Measurements from ENCODE around the gene SETD2. TPM values are rescaled to one million over a fixed set of nuclear protein-coding genes. Genes with fewer than 3 reads are reported as not detected.

The SETD2 gene
- total and polyA plus RNA-seq, 4 donors = 7.6 to 37.6 (median 19.0) TPM

- H3K4me1 ChIP-seq (ENCODE audit: control insufficient read depth in 4 of 4, insufficient read depth in 4 of 4, low read length in 3 of 4) = peaks cover 0 to 7% (median 4%) of the 10 kb centered on the region in 4 donors
- no peak for DNase-seq (ENCODE audit: low spot score)
- H3K9ac ChIP-seq (ENCODE audit: low read depth in 1 of 2, low read length in 2 of 2) = no peak overlapping the region
- H3K27me3 ChIP-seq (ENCODE audit: control insufficient read depth in 4 of 4, insufficient read depth in 4 of 4, low read length in 3 of 4) = no peaks in the 10 kb centered on the region
- H3K36me3 ChIP-seq (ENCODE audit: control insufficient read depth in 4 of 4, insufficient read depth in 3 of 4, low read depth in 1 of 4, low read length in 3 of 4) = peaks cover 0 to 5% (median 1%) of the 10 kb centered on the region in 4 donors
- no peaks in the 10 kb centered on the region for H3K9me3 ChIP-seq (ENCODE audit: control insufficient read depth in 4 of 4, low read length in 3 of 4)
- TF ChIP-seq JUND (IDR thresholded peaks at IDR 0.05) (no peak), TAF1 (conservative IDR thresholded peaks at IDR 0.05) (no peak), YY1 (IDR thresholded peaks at IDR 0.05) (no peak), HNF4G (IDR thresholded peaks at IDR 0.05) (no peak), EGR1 (IDR thresholded peaks at IDR 0.05; ENCODE audit: low read depth in 2 of 2) (no peak), RXRA (IDR thresholded peaks at IDR 0.05) (no peak)
- no peak overlapping the region for H3K27ac ChIP-seq (ENCODE audit: low read depth in 1 of 2, low read length in 2 of 2)
- H3K4me3 ChIP-seq (ENCODE audit: low read depth in 1 of 3, low read length in 3 of 3) = no peak overlapping the region
Measured at GRCh38 chr3:47024932-47025331, 139.0 kb downstream of the SETD2 start.

- WGBS = 22% methylated on average over 1 of the region's 1 CpG
- TF ChIP-seq CTCF (IDR thresholded peaks at IDR 0.05; ENCODE audit: low read depth, low read length, missing input control) (no peak), RAD21 (IDR thresholded peaks at IDR 0.05) (peak in 1 of 2 donors; percentile 15), FOXA2 (IDR thresholded peaks at IDR 0.05) (peak; percentile 62), MAX (IDR thresholded peaks at IDR 0.05) (no peak), HNF4A (conservative IDR thresholded peaks at IDR 0.05) (peak; percentile 23 to 35), JUND (IDR thresholded peaks at IDR 0.05) (no peak), RXRA (IDR thresholded peaks at IDR 0.05) (peak; percentile 39 to 44)
- no peak for DNase-seq (ENCODE audit: low spot score)
Measured at GRCh38 chr3:47022641-47023071, 141.3 kb downstream of the SETD2 start.

GRCh38 chr3:47020311-47020710 lies 143.6 kb downstream of the SETD2 start:
- Histone ChIP-seq H3K36me3 (ENCODE audit: control insufficient read depth in 4 of 4, insufficient read depth in 3 of 4, low read depth in 1 of 4, low read length in 3 of 4) (peaks cover 3 to 23% (median 8%) of the 10 kb centered on the region in 4 donors), H3K27me3 (ENCODE audit: control insufficient read depth in 4 of 4, insufficient read depth in 4 of 4, low read length in 3 of 4) (no peaks in the 10 kb centered on the region), H3K4me1 (ENCODE audit: control insufficient read depth in 4 of 4, insufficient read depth in 4 of 4, low read length in 3 of 4) (peaks cover 0 to 31% (median 19%) of the 10 kb centered on the region in 4 donors), H3K9ac (ENCODE audit: low read depth in 1 of 2, low read length in 2 of 2) (no peak overlapping the region), H3K27ac (ENCODE audit: low read depth in 1 of 2, low read length in 2 of 2) (no peak overlapping the region), H3K9me3 (ENCODE audit: control insufficient read depth in 4 of 4, low read length in 3 of 4) (no peaks in the 10 kb centered on the region), H3K4me3 (ENCODE audit: low read depth in 1 of 3, low read length in 3 of 3) (no peak overlapping the region)
- TF ChIP-seq CTCF (IDR thresholded peaks at IDR 0.05; ENCODE audit: low read depth, low read length, missing input control) (no peak), YY1 (IDR thresholded peaks at IDR 0.05) (no peak), ATF3 (IDR thresholded peaks at IDR 0.05) (no peak), GABPA (IDR thresholded peaks at IDR 0.05 in 1 of 2, conservative IDR thresholded peaks at IDR 0.05 in 1 of 2) (no peak), MAX (IDR thresholded peaks at IDR 0.05) (no peak), RAD21 (IDR thresholded peaks at IDR 0.05) (no peak), EGR1 (IDR thresholded peaks at IDR 0.05; ENCODE audit: low read depth in 2 of 2) (no peak)
- DNase-seq (ENCODE audit: low spot score) = no peak
- WGBS = 95% methylated on average over 4 of the region's 4 CpGs

More at GRCh38 chr3:47022641-47023071, 141.3 kb downstream of the SETD2 start:
- no peaks in the 10 kb centered on the region for H3K27me3 ChIP-seq (ENCODE audit: control insufficient read depth in 4 of 4, insufficient read depth in 4 of 4, low read length in 3 of 4)
- H3K9me3 ChIP-seq (ENCODE audit: control insufficient read depth in 4 of 4, low read length in 3 of 4) = no peaks in the 10 kb centered on the region
- H3K36me3 ChIP-seq (ENCODE audit: control insufficient read depth in 4 of 4, insufficient read depth in 3 of 4, low read depth in 1 of 4, low read length in 3 of 4) = peaks cover 0 to 19% (median 6%) of the 10 kb centered on the region in 4 donors
- peak overlapping the region; percentile 1 to 36 for H3K27ac ChIP-seq (ENCODE audit: low read depth in 1 of 2, low read length in 2 of 2)
- peaks cover 0 to 10% (median 5%) of the 10 kb centered on the region in 4 donors for H3K4me1 ChIP-seq (ENCODE audit: control insufficient read depth in 4 of 4, insufficient read depth in 4 of 4, low read length in 3 of 4)
- H3K9ac ChIP-seq (ENCODE audit: low read depth in 1 of 2, low read length in 2 of 2) = no peak overlapping the region
- H3K4me3 ChIP-seq (ENCODE audit: low read depth in 1 of 3, low read length in 3 of 3) = no peak overlapping the region
